Panc1 (cell line): ENCODE measurements around the gene USP15. TPM values are rescaled to one million over a fixed set of nuclear protein-coding genes. Genes with fewer than 3 reads are reported as not detected.

Experiments
- ATAC-seq: fragments of 200-7000 bp; cut with Tn5 transposase; 2 replicates; pipeline ENCODE4 v1.9.1; 2020; ENCODE audit warnings: mild to moderate bottlenecking, moderate library complexity
- BruUV-seq: library from RNA; stranded (reverse); fragments of 400-500 nt; replicated peaks from 2 replicates; lab custom pipeline; 2021; lab: Mats Ljungman, UMichigan
- CTCF ChIA-PET: fragments of 300-600 bp; sonication (Branson Sonifier 250); formaldehyde crosslinking; loops from one replicate; lab custom pipeline; 2022; ENCODE audit warnings: antibody characterized with exemption; lab: Charles Lee
- POLR2A ChIA-PET: fragments of 300-600 bp; sonication (Branson Sonifier 250); formaldehyde crosslinking; loops from one replicate; lab custom pipeline; 2022; ENCODE audit warnings: antibody characterized with exemption; lab: Charles Lee
- DNase-seq: peaks from one replicate; pipeline ENCODE4 v3.0.0-alpha.2; 2010; ENCODE audit warnings: low read depth, low spot score
- H3K27ac ChIP-seq: 2 replicates; pipeline ENCODE4 v1.5.1; 2011; ENCODE audit warnings: mild to moderate bottlenecking, low read length, inconsistent platforms
- H3K27me3 ChIP-seq: fragments of 200-500 bp; sonication (Bioruptor generic); 2 replicates; pipeline ENCODE4 v1.6.0; 2014; ENCODE audit warnings: low read length, inconsistent platforms; ENCODE audit not compliant: control insufficient read depth, insufficient read depth
- H3K36me3 ChIP-seq: fragments of 200-500 bp; sonication (Bioruptor generic); 2 replicates; pipeline ENCODE4 v1.5.1; 2014; ENCODE audit warnings: inconsistent platforms, mild to moderate bottlenecking, low read length, moderate library complexity; ENCODE audit not compliant: control insufficient read depth, insufficient read depth
- H3K4me1 ChIP-seq: 2 replicates; pipeline ENCODE4 v1.5.1; 2011; ENCODE audit warnings: inconsistent platforms, mild to moderate bottlenecking, low read length, moderate library complexity; ENCODE audit not compliant: control insufficient read depth, insufficient read depth
- H3K4me3 ChIP-seq, 2 experiments: 2 replicates each; pipeline ENCODE4 v1.5.1; 2011 to 2012; ENCODE audit warnings: low read depth in 2 of 2, low read length in 2 of 2, mild to moderate bottlenecking in 2 of 2, inconsistent platforms in 1 of 2, moderate library complexity in 1 of 2
- H3K9me3 ChIP-seq: fragments of 200-500 bp; sonication (Bioruptor generic); 2 replicates; pipeline ENCODE4 v1.5.1; 2014; ENCODE audit warnings: low read depth, mild to moderate bottlenecking, inconsistent platforms, low read length, moderate library complexity; ENCODE audit not compliant: control insufficient read depth, insufficient read depth
- POLR2AphosphoS5 ChIP-seq: IDR thresholded peaks from 2 replicates; pipeline ENCODE4 v1.6.1; 2012; ENCODE audit warnings: mild to moderate bottlenecking, low read depth, low read length, moderate library complexity
- SIN3A ChIP-seq: IDR thresholded peaks from 2 replicates; pipeline ENCODE4 v1.6.1; 2012; ENCODE audit warnings: low read depth, mild to moderate bottlenecking, low read length, moderate library complexity, borderline replicate concordance; ENCODE audit not compliant: insufficient read depth
- TCF7L2 ChIP-seq: IDR thresholded peaks from 2 replicates; pipeline ENCODE4 v1.6.1; 2011; ENCODE audit warnings: mild to moderate bottlenecking, low read depth, low read length, inconsistent platforms
- in situ Hi-C: cut with HindIII; loops from 2 replicates; pipeline ENCODE4 v1.10.0; 2016; ENCODE audit warnings: low sequenced_read_pairs, low pct_unique_long_range_greater_than_20kb
- intact Hi-C: fragments of 100-400 bp; cut with micrococcal nuclease; formaldehyde crosslinking; loops from one replicate; pipeline ENCODE4 v1.10.0; 2022; ENCODE audit not compliant: unreplicated experiment
- total RNA-seq: library from RNA; stranded (reverse); gene quantifications from one replicate; pipeline ENCODE4 v1.2.1, GENCODE V29; 2021; ENCODE audit not compliant: unreplicated experiment
- TF ChIP-seq, protein P1 (sequence below): fragments of 450-650 bp; IDR thresholded peaks from 2 replicates; pipeline ENCODE4 v1.5.1; 2017; ENCODE audit warnings: mild to moderate bottlenecking
- TF ChIP-seq, protein P2 (sequence below), 2 experiments: IDR thresholded peaks; 2 replicates each; pipeline ENCODE4 v1.6.1; 2011 to 2012; ENCODE audit warnings: low read depth in 2 of 2, control low read depth in 1 of 2, low read length in 1 of 2, mild to moderate bottlenecking in 1 of 2, moderate library complexity in 1 of 2; ENCODE audit not compliant: insufficient read depth in 1 of 2

Gene USP15
- total RNA-seq, 1 experiment from 2014 or later = 35.4 TPM

- ChIA-PET POLR2A (no interaction called here), CTCF (no interaction called here)
- Histone ChIP-seq H3K27ac (no peak overlapping the region), H3K4me3 (no peak overlapping the region), H3K27me3 (no peaks in the 10 kb centered on the region), H3K36me3 (no peaks in the 10 kb centered on the region), H3K4me1 (no peaks in the 10 kb centered on the region; the same call in 1 of the 2 replicates), H3K9me3 (peaks cover 3% of the 10 kb centered on the region; the same call in 1 of the 2 replicates)
- DNase-seq = no peak
- in situ Hi-C loops (no loop called here), intact Hi-C loops (no loop called here)
- no TSS peak for BruUV-seq
- no peak for ATAC-seq
- no peak for TF ChIP-seq SIN3A
- TF ChIP-seq, protein P1, sequence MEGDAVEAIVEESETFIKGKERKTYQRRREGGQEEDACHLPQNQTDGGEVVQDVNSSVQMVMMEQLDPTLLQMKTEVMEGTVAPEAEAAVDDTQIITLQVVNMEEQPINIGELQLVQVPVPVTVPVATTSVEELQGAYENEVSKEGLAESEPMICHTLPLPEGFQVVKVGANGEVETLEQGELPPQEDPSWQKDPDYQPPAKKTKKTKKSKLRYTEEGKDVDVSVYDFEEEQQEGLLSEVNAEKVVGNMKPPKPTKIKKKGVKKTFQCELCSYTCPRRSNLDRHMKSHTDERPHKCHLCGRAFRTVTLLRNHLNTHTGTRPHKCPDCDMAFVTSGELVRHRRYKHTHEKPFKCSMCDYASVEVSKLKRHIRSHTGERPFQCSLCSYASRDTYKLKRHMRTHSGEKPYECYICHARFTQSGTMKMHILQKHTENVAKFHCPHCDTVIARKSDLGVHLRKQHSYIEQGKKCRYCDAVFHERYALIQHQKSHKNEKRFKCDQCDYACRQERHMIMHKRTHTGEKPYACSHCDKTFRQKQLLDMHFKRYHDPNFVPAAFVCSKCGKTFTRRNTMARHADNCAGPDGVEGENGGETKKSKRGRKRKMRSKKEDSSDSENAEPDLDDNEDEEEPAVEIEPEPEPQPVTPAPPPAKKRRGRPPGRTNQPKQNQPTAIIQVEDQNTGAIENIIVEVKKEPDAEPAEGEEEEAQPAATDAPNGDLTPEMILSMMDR = no peak
- no peak for TF ChIP-seq TCF7L2
- TF ChIP-seq POLR2AphosphoS5 = no peak
- TF ChIP-seq, protein P2, sequence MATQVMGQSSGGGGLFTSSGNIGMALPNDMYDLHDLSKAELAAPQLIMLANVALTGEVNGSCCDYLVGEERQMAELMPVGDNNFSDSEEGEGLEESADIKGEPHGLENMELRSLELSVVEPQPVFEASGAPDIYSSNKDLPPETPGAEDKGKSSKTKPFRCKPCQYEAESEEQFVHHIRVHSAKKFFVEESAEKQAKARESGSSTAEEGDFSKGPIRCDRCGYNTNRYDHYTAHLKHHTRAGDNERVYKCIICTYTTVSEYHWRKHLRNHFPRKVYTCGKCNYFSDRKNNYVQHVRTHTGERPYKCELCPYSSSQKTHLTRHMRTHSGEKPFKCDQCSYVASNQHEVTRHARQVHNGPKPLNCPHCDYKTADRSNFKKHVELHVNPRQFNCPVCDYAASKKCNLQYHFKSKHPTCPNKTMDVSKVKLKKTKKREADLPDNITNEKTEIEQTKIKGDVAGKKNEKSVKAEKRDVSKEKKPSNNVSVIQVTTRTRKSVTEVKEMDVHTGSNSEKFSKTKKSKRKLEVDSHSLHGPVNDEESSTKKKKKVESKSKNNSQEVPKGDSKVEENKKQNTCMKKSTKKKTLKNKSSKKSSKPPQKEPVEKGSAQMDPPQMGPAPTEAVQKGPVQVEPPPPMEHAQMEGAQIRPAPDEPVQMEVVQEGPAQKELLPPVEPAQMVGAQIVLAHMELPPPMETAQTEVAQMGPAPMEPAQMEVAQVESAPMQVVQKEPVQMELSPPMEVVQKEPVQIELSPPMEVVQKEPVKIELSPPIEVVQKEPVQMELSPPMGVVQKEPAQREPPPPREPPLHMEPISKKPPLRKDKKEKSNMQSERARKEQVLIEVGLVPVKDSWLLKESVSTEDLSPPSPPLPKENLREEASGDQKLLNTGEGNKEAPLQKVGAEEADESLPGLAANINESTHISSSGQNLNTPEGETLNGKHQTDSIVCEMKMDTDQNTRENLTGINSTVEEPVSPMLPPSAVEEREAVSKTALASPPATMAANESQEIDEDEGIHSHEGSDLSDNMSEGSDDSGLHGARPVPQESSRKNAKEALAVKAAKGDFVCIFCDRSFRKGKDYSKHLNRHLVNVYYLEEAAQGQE (IDR thresholded peaks at IDR 0.05; ENCODE audit: insufficient read depth in 1 of 2, low read depth in 2 of 2, low read length in 1 of 2) = no peak
Observed at GRCh38 chr12:62285284-62285683, 25.1 kb downstream of the USP15 start.

DNA sequence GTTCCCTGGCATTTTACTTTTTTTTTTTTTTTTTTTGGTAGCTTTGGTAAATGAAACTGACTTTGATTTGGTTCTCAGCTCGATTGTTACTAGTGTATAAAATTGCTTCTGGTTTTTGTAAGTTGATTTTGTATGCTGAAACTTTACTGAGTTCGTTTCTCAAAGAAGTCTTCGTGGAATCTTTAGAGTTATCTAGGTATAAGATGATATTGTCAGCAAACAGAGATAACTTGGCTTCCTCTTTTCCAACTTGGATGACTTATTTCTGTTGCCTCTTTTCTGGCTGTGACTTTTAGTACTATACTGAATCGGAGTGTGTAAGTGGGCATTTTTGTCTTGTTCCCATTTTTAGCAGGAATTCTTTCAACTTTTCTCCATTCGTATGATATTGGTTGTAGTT lies 28.1 kb downstream of the USP15 start:
- Histone ChIP-seq H3K9me3 (peaks cover 7% of the 10 kb centered on the region; the same call in 1 of the 2 replicates), H3K4me3 (no peak overlapping the region), H3K4me1 (peaks cover 6% of the 10 kb centered on the region), H3K27me3 (no peaks in the 10 kb centered on the region), H3K36me3 (no peaks in the 10 kb centered on the region), H3K27ac (no peak overlapping the region)
- BruUV-seq = no TSS peak
- no peak for DNase-seq
- CTCF ChIA-PET = no interaction called here
- ATAC-seq = no peak
- intact Hi-C loops = no loop called here
- in situ Hi-C loops = no loop called here
- TF ChIP-seq SIN3A (no peak), TCF7L2 (no peak), POLR2AphosphoS5 (no peak)
- TF ChIP-seq, protein P2 (IDR thresholded peaks at IDR 0.05; ENCODE audit: insufficient read depth in 1 of 2, low read depth in 2 of 2, low read length in 1 of 2) = no peak
- TF ChIP-seq, protein P1 = no peak
- POLR2A ChIA-PET = no interaction called here
